OCI-LY3 (cell line): ENCODE results near the gene CEP78.

ENCODE experiments used
- EZH2phosphoT487 ChIP-seq: fragments of 200-600 bp; shearing (Covaris generic); IDR thresholded peaks from 2 replicates; pipeline ENCODE4 v1.6.1; 2018; ENCODE audit warnings: antibody characterized with exemption, mixed run types, low read depth
- TF ChIP-seq, protein P1 (sequence below): fragments of 200-600, 300-600 bp; sonication (generic); IDR thresholded peaks from 2 replicates; pipeline ENCODE4 v1.5.1; 2014; ENCODE audit warnings: antibody characterized with exemption, low read length, low read depth

DNA sequence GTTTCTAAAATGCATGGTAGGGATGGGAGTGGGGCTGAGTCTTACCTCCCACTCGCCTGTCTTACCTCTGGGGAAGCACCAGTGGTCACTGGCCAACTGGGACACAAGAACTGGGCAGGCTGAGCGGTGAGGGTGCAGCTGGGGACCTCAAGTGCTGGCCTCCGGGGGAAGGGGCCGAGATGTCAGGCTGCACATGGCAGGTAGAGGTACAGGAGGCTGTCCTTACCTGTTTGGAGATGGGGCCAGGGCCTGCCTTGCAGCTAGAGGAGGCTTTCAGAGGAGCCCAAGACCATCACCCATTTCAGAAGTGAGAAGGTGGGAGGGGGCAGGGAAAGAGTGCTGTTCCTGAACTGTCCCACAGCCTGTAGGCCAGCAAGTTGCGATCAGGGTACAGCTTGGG, 75.2 kb downstream of the CEP78 start:
- TF ChIP-seq, protein P1, sequence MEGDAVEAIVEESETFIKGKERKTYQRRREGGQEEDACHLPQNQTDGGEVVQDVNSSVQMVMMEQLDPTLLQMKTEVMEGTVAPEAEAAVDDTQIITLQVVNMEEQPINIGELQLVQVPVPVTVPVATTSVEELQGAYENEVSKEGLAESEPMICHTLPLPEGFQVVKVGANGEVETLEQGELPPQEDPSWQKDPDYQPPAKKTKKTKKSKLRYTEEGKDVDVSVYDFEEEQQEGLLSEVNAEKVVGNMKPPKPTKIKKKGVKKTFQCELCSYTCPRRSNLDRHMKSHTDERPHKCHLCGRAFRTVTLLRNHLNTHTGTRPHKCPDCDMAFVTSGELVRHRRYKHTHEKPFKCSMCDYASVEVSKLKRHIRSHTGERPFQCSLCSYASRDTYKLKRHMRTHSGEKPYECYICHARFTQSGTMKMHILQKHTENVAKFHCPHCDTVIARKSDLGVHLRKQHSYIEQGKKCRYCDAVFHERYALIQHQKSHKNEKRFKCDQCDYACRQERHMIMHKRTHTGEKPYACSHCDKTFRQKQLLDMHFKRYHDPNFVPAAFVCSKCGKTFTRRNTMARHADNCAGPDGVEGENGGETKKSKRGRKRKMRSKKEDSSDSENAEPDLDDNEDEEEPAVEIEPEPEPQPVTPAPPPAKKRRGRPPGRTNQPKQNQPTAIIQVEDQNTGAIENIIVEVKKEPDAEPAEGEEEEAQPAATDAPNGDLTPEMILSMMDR: no peak
- TF ChIP-seq EZH2phosphoT487: no peak
